K562 (cell line): Measurements from ENCODE around the gene UBE2E3. TPM values are rescaled to one million over a fixed set of nuclear protein-coding genes. Genes with fewer than 3 reads are reported as not detected.

ENCODE experiments used
- ATAC-seq: fragments of 200-7000 bp; cut with Tn5 transposase; 3 replicates; pipeline ENCODE4 v1.9.1; 2020; ENCODE audit warnings: moderate library complexity
- BruUV-seq: library from RNA; stranded (reverse); fragments of 400-500 nt; replicated peaks from 2 replicates; lab custom pipeline; 2021; lab: Mats Ljungman, UMichigan
- CTCF ChIA-PET: fragments of 300-600 bp; formaldehyde crosslinking; extraction: SDS; loops from one replicate; lab custom pipeline; 2021; ENCODE audit warnings: low intra/inter-chr PET ratio; lab: Yijun Ruan, JAX
- POLR2A ChIA-PET: fragments of 300-600, 350-650 bp; sonication (Branson Sonifier 250); formaldehyde crosslinking; extraction: SDS; loops from one replicate; lab custom pipeline; 2021; ENCODE audit warnings: antibody characterized with exemption, inconsistent platforms; lab: Yijun Ruan, JAX
- DNase-seq, 4 experiments: peaks; one replicate each; pipeline versions ENCODE4 v3.0.0 to v3.0.0-alpha.2; 2011 to 2018; ENCODE audit warnings: low spot score in 3 of 4, mixed read lengths in 3 of 4; ENCODE audit errors: extremely low read depth in 1 of 4
- FAIRE-seq: peaks from 2 replicates; lab custom pipeline; 2011; peaks lifted over from hg19 to GRCh38; lab: Jason Lieb, UNC
- H2AFZ ChIP-seq: 2 replicates; pipeline ENCODE4 v1.6.0; 2011; ENCODE audit warnings: low read depth, low read length, control low read depth, inconsistent platforms
- H3K27ac ChIP-seq: fragments of 200-600 bp; 3 replicates; pipeline ENCODE4 v1.8.0; 2011; ENCODE audit warnings: low read depth, mild to moderate bottlenecking, control low read depth, inconsistent platforms, low read length, moderate library complexity, mixed read lengths; ENCODE audit errors: extremely low read depth
- H3K27me3 ChIP-seq, 2 experiments: fragments of 300-600 bp in 1 of 2; 2 replicates in 1 of 2; 3 replicates in 1 of 2; pipeline versions ENCODE4 v1.6.0 to v1.8.0; 2011; ENCODE audit warnings: inconsistent platforms in 2 of 2, low read length in 2 of 2, mild to moderate bottlenecking in 1 of 2, mixed read lengths in 1 of 2, moderate library complexity in 1 of 2; ENCODE audit not compliant: control insufficient read depth in 2 of 2, insufficient read depth in 2 of 2
- H3K36me3 ChIP-seq: fragments of 300-600 bp; 3 replicates; pipeline ENCODE4 v1.8.0; 2011; ENCODE audit warnings: mild to moderate bottlenecking, low read length, inconsistent platforms; ENCODE audit not compliant: control insufficient read depth, insufficient read depth
- H3K4me1 ChIP-seq, 2 experiments: fragments of 200-600 bp in 1 of 2; replicated peaks in 1 of 2; 2 replicates in 1 of 2; 3 replicates in 1 of 2; pipeline versions ENCODE4 v1.5.1 to v1.8.0; 2011; ENCODE audit warnings: inconsistent platforms in 2 of 2, low read length in 2 of 2, mild to moderate bottlenecking in 1 of 2, mixed read lengths in 1 of 2, moderate library complexity in 1 of 2; ENCODE audit not compliant: control insufficient read depth in 2 of 2, insufficient read depth in 2 of 2
- H3K4me2 ChIP-seq: 2 replicates; pipeline ENCODE4 v1.6.1; 2011; ENCODE audit warnings: low read length, control low read depth, inconsistent platforms, mixed read lengths; ENCODE audit not compliant: insufficient read depth
- H3K4me3 ChIP-seq: fragments of 200-600 bp; sonication (generic), shearing (Covaris generic); 2 replicates; pipeline ENCODE4 v1.5.1; 2016; ENCODE audit warnings: control low read depth, inconsistent platforms
- H3K79me2 ChIP-seq: fragments of 200-600 bp; 3 replicates; pipeline ENCODE4 v1.8.0; 2011; ENCODE audit warnings: low read length, inconsistent platforms; ENCODE audit not compliant: control insufficient read depth, insufficient read depth
- H3K9ac ChIP-seq, 2 experiments: 2 replicates each; pipeline versions ENCODE4 v1.6.0 to v1.6.1; 2011; ENCODE audit warnings: low read depth in 2 of 2, low read length in 2 of 2, control low read depth in 1 of 2, inconsistent platforms in 1 of 2, mild to moderate bottlenecking in 1 of 2, mixed read lengths in 1 of 2; ENCODE audit not compliant: insufficient read depth in 1 of 2
- H3K9me1 ChIP-seq: one replicate; pipeline ENCODE4 v1.6.0; 2011; ENCODE audit warnings: inconsistent platforms, mild to moderate bottlenecking, low read length, moderate library complexity; ENCODE audit not compliant: control insufficient read depth, insufficient read depth
- H3K9me3 ChIP-seq: replicated peaks from 2 replicates; pipeline ENCODE4 v1.5.1; 2011; ENCODE audit warnings: low read depth, low read length, inconsistent platforms; ENCODE audit not compliant: control insufficient read depth, insufficient read depth
- H4K20me1 ChIP-seq: replicated peaks from 2 replicates; pipeline ENCODE4 v1.6.1; 2011; ENCODE audit warnings: low read length, inconsistent platforms, mixed read lengths; ENCODE audit not compliant: control insufficient read depth, insufficient read depth
- C11orf30 ChIP-seq: fragments of 450-650 bp; IDR thresholded peaks from 2 replicates; pipeline ENCODE4 v1.6.1; 2016; ENCODE audit warnings: low read depth, mild to moderate bottlenecking
- MAFG ChIP-seq: fragments of 450-650 bp; conservative IDR thresholded peaks from 2 replicates; pipeline ENCODE4 v1.6.1; 2016; ENCODE audit warnings: missing genetic modification characterization, missing compliant biosample characterization
- PCBP1 ChIP-seq: fragments of 200-400 bp; formaldehyde crosslinking; IDR thresholded peaks from 2 replicates; pipeline ENCODE4 v1.6.1; 2018; ENCODE audit warnings: mild to moderate bottlenecking, low read depth, low read length; ENCODE audit not compliant: poor library complexity, severe bottlenecking
- SMAD1 ChIP-seq: fragments of 150-350 bp; IDR thresholded peaks from 2 replicates; pipeline ENCODE4 v1.6.1; 2014; ENCODE audit warnings: low read length, low read depth; ENCODE audit not compliant: partially characterized antibody
- ZNF316 ChIP-seq: fragments of 450-650 bp; IDR thresholded peaks from 2 replicates; pipeline ENCODE4 v1.6.1; 2016
- ZNF584 ChIP-seq: fragments of 200-800 bp; sonication (Bioruptor generic); IDR thresholded peaks from 2 replicates; pipeline ENCODE4 v1.6.1; 2016; ENCODE audit warnings: low read depth, mild to moderate bottlenecking, missing genetic modification characterization, missing compliant biosample characterization
- WGBS: fragments of 100-300 bp; shearing (Covaris generic); methylation state at CpG from one replicate; pipeline ENCODE4 v1.1.6; 2016; ENCODE audit warnings: low coverage, mixed read lengths; ENCODE audit not compliant: insufficient coverage; ENCODE audit errors: missing lambda C conversion rate; 5-methylcytosine and 5-hydroxymethylcytosine counted together
- in situ Hi-C: fragments of 300-500 bp; cut with MboI; formaldehyde crosslinking; loops from 4 replicates; pipeline ENCODE4 v1.15.0; 2018; ENCODE audit warnings: inconsistent platforms, mixed read lengths
- intact Hi-C: fragments of 100-400 bp; cut with micrococcal nuclease; formaldehyde crosslinking; loops from 2 replicates; pipeline ENCODE4 v1.14.2; 2022
- polyA plus RNA-seq, 8 experiments: library from polyadenylated mRNA; depleted of rRNA in 4 of 8; stranded (reverse) in 5 of 8; unstranded in 3 of 8; fragments of >200 nt; fragmentation: Nextera tagmentation in 2 of 8; fragmentation: Illumina TruSeq in 1 of 8; extraction: Ambion mirVana in 2 of 8; extraction: Trizol in 1 of 8; gene quantifications; 2 replicates each; pipeline versions ENCODE4 v1.2.1 to v1.2.3, GENCODE V29; 2011 to 2014; ENCODE audit warnings: inconsistent platforms in 1 of 8, missing spikeins in 1 of 8
- total RNA-seq, 7 experiments: library from RNA; depleted of rRNA in 6 of 7; stranded (reverse); fragments of >200 nt in 6 of 7; fragmentation: Illumina TruSeq in 2 of 7; extraction: Trizol in 2 of 7; gene quantifications; 2 replicates each; pipeline versions ENCODE4 v1.2.1 to v1.2.3, GENCODE V29; 2011 to 2021; ENCODE audit warnings: low replicate concordance in 1 of 7

UBE2E3 gene
- total and polyA plus RNA-seq, 9 of the 15 experiments (the other 6 are each of a cell fraction or from before 2014, with no cell fraction given): 58.2 to 173 (median 78.0) TPM

GRCh38 chr2:180970016-180970415 is 10.4 kb upstream of the UBE2E3 start:
- no peak overlapping the region for H2AFZ ChIP-seq
- intact Hi-C loops: no loop called here
- H3K4me1 ChIP-seq: no peaks in the 10 kb centered on the region
- H3K4me2 ChIP-seq: no peak overlapping the region
- no peak for FAIRE-seq
- TF ChIP-seq SMAD1: no peak
- H3K27ac ChIP-seq: no peak overlapping the region
- no peak for DNase-seq
- no peak for ATAC-seq
- H3K9me1 ChIP-seq: no peaks in the 10 kb centered on the region
- no peaks in the 10 kb centered on the region for H3K79me2 ChIP-seq
- H3K4me3 ChIP-seq: no peak overlapping the region
- no peaks in the 10 kb centered on the region for H3K36me3 ChIP-seq
- 11% methylated on average over 3 of the region's 3 CpGs for whole genome bisulfite sequencing
- no peaks in the 10 kb centered on the region for H4K20me1 ChIP-seq
- in situ Hi-C loops: no loop called here
- no peaks in the 10 kb centered on the region for H3K27me3 ChIP-seq
- no peak overlapping the region for H3K9ac ChIP-seq
- H3K9me3 ChIP-seq: no peaks in the 10 kb centered on the region
- CTCF ChIA-PET: no interaction called here
- no TSS peak for BruUV-seq
- POLR2A ChIA-PET: interaction anchor here (1.0 to 1.6 kb wide), 2 partner anchors 9 to 11 kb away, joined by 4 to 7 read pairs; partner anchors contain the start of gene UBE2E3

GRCh38 chr2:180971811-180972210 is 8.6 kb upstream of the UBE2E3 start:
- no peak overlapping the region for H3K9ac ChIP-seq
- no peaks in the 10 kb centered on the region for H4K20me1 ChIP-seq
- TF ChIP-seq PCBP1: no peak
- TF ChIP-seq ZNF584: no peak
- TF ChIP-seq MAFG (tag): peak; percentile 37; the same call in 1 of the 2 replicates
- peak; percentile 51; the same call in 1 of the 2 replicates for TF ChIP-seq C11orf30
- peak; percentile 73 for TF ChIP-seq ZNF316
- TF ChIP-seq, all 486 proteins: peak for 3
- Histone ChIP-seq H2AFZ (no peak overlapping the region), H3K4me1 (no peaks in the 10 kb centered on the region), H3K9me3 (no peaks in the 10 kb centered on the region), H3K4me2 (no peak overlapping the region), H3K27ac (no peak overlapping the region), H3K79me2 (no peaks in the 10 kb centered on the region), H3K4me3 (no peak overlapping the region), H3K27me3 (no peaks in the 10 kb centered on the region), H3K36me3 (no peaks in the 10 kb centered on the region), H3K9me1 (no peaks in the 10 kb centered on the region)
- BruUV-seq: no TSS peak
- intact Hi-C loops: no loop called here
- no peak for ATAC-seq
- no peak for DNase-seq
- ChIA-PET CTCF (no interaction called here), POLR2A (no interaction called here)
- in situ Hi-C loops: no loop called here
- 20% methylated on average over 1 of the region's 1 CpG for WGBS
- FAIRE-seq: no peak
